Activated CD4-positive, alpha-beta T cell treated with anti-CD3 and anti-CD28 coated beads for 4 hours (primary cell): Measurements from ENCODE around the gene ABCB8.
"Not testable (repeated sequence)": the region's sequence is repeated elsewhere in the genome, so short reads cannot be mapped to it uniquely, and the experiment has no call there.

ENCODE experiments used
- DNase-seq, 2 donors: peaks; one replicate each; pipeline ENCODE4 v3.0.0-alpha.2; 2020

Gene ABCB8

GRCh38 chr7:151015967-151016366 lies 12.3 kb upstream of the ABCB8 start:
- no peak for DNase-seq

- no peak for DNase-seq
These were observed 11.7 kb upstream of the ABCB8 start for GRCh38 chr7:151016505-151016904.

- DNase-seq = no peak
These were observed 11.3 kb upstream of the ABCB8 start for GRCh38 chr7:151016942-151017341.

GRCh38 chr7:151017370-151017952 lies 10.8 kb upstream of the ABCB8 start:
- DNase-seq = no peak

GRCh38 chr7:151017953-151018420 lies 10.3 kb upstream of the ABCB8 start:
- peak; percentile 72 to 83 for DNase-seq

- DNase-seq = no peak
These were observed 9.7 kb upstream of the ABCB8 start for GRCh38 chr7:151018421-151019129.

GRCh38 chr7:151019130-151019447 lies 9.2 kb upstream of the ABCB8 start:
- no peak for DNase-seq

- no peak for DNase-seq
These were observed 8.0 kb upstream of the ABCB8 start for GRCh38 chr7:151020231-151020630.

- no peak for DNase-seq
These were observed 5.0 kb upstream of the ABCB8 start for GRCh38 chr7:151023232-151023631.

GRCh38 chr7:151024435-151025056 lies 3.7 kb upstream of the ABCB8 start, which contains the start of gene ATG9B:
Gene ATG9B (minus strand): TSS chr7:151024494. CDS start chr7:151024423, 71 bp downstream.
- DNase-seq = no peak

GRCh38 chr7:151025924-151026671 lies 2.2 kb upstream of the ABCB8 start:
- no peak for DNase-seq

GRCh38 chr7:151026771-151027727 lies 1.2 kb upstream of the ABCB8 start:
- not testable (repeated sequence) for DNase-seq

GRCh38 chr7:151027728-151028130 lies 521 bp upstream of the ABCB8 start:
- DNase-seq = not testable (repeated sequence)

GRCh38 chr7:151028948-151029501 lies 775 bp downstream of the ABCB8 start:
- no peak for DNase-seq

- DNase-seq = no peak
These were observed 2.8 kb downstream of the ABCB8 start for GRCh38 chr7:151031011-151031410.

GRCh38 chr7:151032936-151033863 lies 5.0 kb downstream of the ABCB8 start:
- DNase-seq = no peak

GRCh38 chr7:151033864-151034249 lies 5.6 kb downstream of the ABCB8 start:
- no peak for DNase-seq

- no peak for DNase-seq
These were observed 6.2 kb downstream of the ABCB8 start for GRCh38 chr7:151034312-151035025.

GRCh38 chr7:151035026-151035717 lies 6.9 kb downstream of the ABCB8 start:
- no peak for DNase-seq
